H1 (cell line): Measurements from ENCODE around the gene MYRF. TPM values are rescaled to one million over a fixed set of nuclear protein-coding genes. Genes with fewer than 3 reads are reported as not detected.
A peak's percentile ranks its signal among the peaks of the same experiment; 100 is the strongest.

Source experiments
- CTCF ChIA-PET: fragments of 300-600 bp; sonication (Branson Sonifier 250); formaldehyde crosslinking; loops from one replicate; lab custom pipeline; 2021; ENCODE audit not compliant: partially characterized antibody; lab: Charles Lee
- POLR2A ChIA-PET: fragments of 300-600 bp; sonication (Branson Sonifier 250); formaldehyde crosslinking; loops from one replicate; lab custom pipeline; 2021; ENCODE audit warnings: inconsistent platforms; ENCODE audit not compliant: partially characterized antibody; lab: Charles Lee
- DNase-seq, 2 experiments: peaks; one replicate each; pipeline versions ENCODE4 v3.0.0 to v3.0.0-alpha.2; 2010 to 2022; ENCODE audit warnings: low spot score in 2 of 2, low read depth in 1 of 2, mixed read lengths in 1 of 2
- FAIRE-seq: peaks from 2 replicates; lab custom pipeline; 2011; peaks lifted over from hg19 to GRCh38; lab: Jason Lieb, UNC
- H2AFZ ChIP-seq: 2 replicates; pipeline ENCODE4 v1.8.1; 2012; ENCODE audit warnings: low read length, inconsistent platforms
- H2AK5ac ChIP-seq: 2 replicates; pipeline ENCODE4 v1.6.1; 2013; ENCODE audit warnings: low read depth, low read length
- H2BK120ac ChIP-seq: replicated peaks from 2 replicates; pipeline ENCODE3; 2013; ENCODE audit warnings: low read depth, low read length, inconsistent platforms
- H2BK12ac ChIP-seq: 2 replicates; pipeline ENCODE4 v1.6.1; 2013; ENCODE audit warnings: low read depth, low read length
- H2BK15ac ChIP-seq: 2 replicates; pipeline ENCODE4 v1.6.1; 2013; ENCODE audit warnings: low read length
- H2BK20ac ChIP-seq: 2 replicates; pipeline ENCODE4 v1.6.1; 2013; ENCODE audit warnings: low read length
- H2BK5ac ChIP-seq: 2 replicates; pipeline ENCODE4 v1.6.1; 2013; ENCODE audit warnings: low read depth, low read length
- H3K14ac ChIP-seq: 2 replicates; pipeline ENCODE4 v1.6.1; 2013; ENCODE audit warnings: inconsistent platforms; ENCODE audit not compliant: insufficient read length
- H3K18ac ChIP-seq: 2 replicates; pipeline ENCODE4 v1.6.1; 2013; ENCODE audit warnings: low read length; ENCODE audit errors: extremely low read depth
- H3K23ac ChIP-seq: 2 replicates; pipeline ENCODE4 v1.6.1; 2013; ENCODE audit warnings: inconsistent platforms; ENCODE audit not compliant: insufficient read length
- H3K23me2 ChIP-seq: 2 replicates; pipeline ENCODE4 v1.6.1; 2013; ENCODE audit warnings: low read depth, low read length
- H3K27ac ChIP-seq: 2 replicates; pipeline ENCODE4 v1.6.1; 2011; ENCODE audit warnings: low read depth, low read length, inconsistent platforms
- H3K27me3 ChIP-seq, 4 experiments: replicated peaks in 1 of 4; 1 replicate in 1 of 4; 2 replicates in 3 of 4; pipeline versions ENCODE4 v1.6.1 to v1.8.1; 2011 to 2013; ENCODE audit warnings: low read length in 3 of 4, mild to moderate bottlenecking in 3 of 4, inconsistent platforms in 2 of 4, mixed read lengths in 2 of 4, moderate library complexity in 1 of 4; ENCODE audit not compliant: control insufficient read depth in 3 of 4, insufficient read depth in 3 of 4; ENCODE audit errors: extremely low read depth in 1 of 4
- H3K36me3 ChIP-seq, 4 experiments: 2 replicates each; pipeline versions ENCODE4 v1.6.1 to v1.8.1; 2011 to 2013; ENCODE audit warnings: mild to moderate bottlenecking in 4 of 4, low read length in 3 of 4, moderate library complexity in 2 of 4, control low read depth in 1 of 4, inconsistent platforms in 1 of 4; ENCODE audit not compliant: insufficient read depth in 4 of 4, control insufficient read depth in 2 of 4
- H3K4ac ChIP-seq: replicated peaks from 2 replicates; pipeline ENCODE3; 2013; ENCODE audit warnings: low read length, low read depth, mixed read lengths, inconsistent platforms; ENCODE audit not compliant: insufficient read length
- H3K4me1 ChIP-seq, 4 experiments: replicated peaks in 1 of 4; 1 replicate in 1 of 4; 2 replicates in 3 of 4; pipeline versions ENCODE4 v1.6.1 to v1.8.1; 2011 to 2013; ENCODE audit warnings: low read length in 3 of 4, inconsistent platforms in 2 of 4, mixed read lengths in 1 of 4; ENCODE audit not compliant: insufficient read depth in 4 of 4, control insufficient read depth in 3 of 4
- H3K4me2 ChIP-seq, 2 experiments: 2 replicates each; pipeline versions ENCODE4 v1.6.1 to v1.8.1; 2011 to 2013; ENCODE audit warnings: low read depth in 2 of 2, low read length in 2 of 2, control low read depth in 1 of 2, inconsistent platforms in 1 of 2, mild to moderate bottlenecking in 1 of 2; ENCODE audit not compliant: insufficient read depth in 1 of 2
- H3K4me3 ChIP-seq, 4 experiments: fragments of 200-600, 300-600 bp in 1 of 4; sonication (generic), shearing (Covaris generic), sonication (Bioruptor Twin) in 1 of 4; 2 replicates each; pipeline versions ENCODE4 v1.5.1 to v1.8.1; 2011 to 2016; ENCODE audit warnings: low read length in 4 of 4, low read depth in 3 of 4, control low read depth in 2 of 4, inconsistent platforms in 2 of 4, mild to moderate bottlenecking in 2 of 4, mixed read lengths in 1 of 4, moderate library complexity in 1 of 4; ENCODE audit not compliant: insufficient read depth in 2 of 4; ENCODE audit errors: extremely low read depth in 1 of 4
- H3K56ac ChIP-seq: replicated peaks from 2 replicates; pipeline ENCODE3; 2013; ENCODE audit warnings: low read depth, mild to moderate bottlenecking, mixed read lengths, low read length, inconsistent platforms; ENCODE audit not compliant: insufficient read length
- H3K79me1 ChIP-seq: 2 replicates; pipeline ENCODE4 v1.6.1; 2013; ENCODE audit warnings: low read depth, low read length, control low read depth
- H3K79me2 ChIP-seq, 2 experiments: 2 replicates each; pipeline versions ENCODE4 v1.6.1 to v1.8.1; 2012 to 2013; ENCODE audit warnings: low read length in 2 of 2, mild to moderate bottlenecking in 2 of 2, inconsistent platforms in 1 of 2; ENCODE audit not compliant: insufficient read depth in 2 of 2, control insufficient read depth in 1 of 2
- H3K9ac ChIP-seq, 4 experiments: replicated peaks in 1 of 4; 1 replicate in 1 of 4; 2 replicates in 3 of 4; pipeline versions ENCODE4 v1.6.1 to v1.8.1; 2011 to 2013; ENCODE audit warnings: low read depth in 3 of 4, low read length in 3 of 4, control low read depth in 2 of 4, mild to moderate bottlenecking in 2 of 4, moderate library complexity in 2 of 4, inconsistent platforms in 1 of 4; ENCODE audit errors: extremely low read depth in 1 of 4
- H3K9me3 ChIP-seq, 2 experiments: 2 replicates each; pipeline versions ENCODE4 v1.6.1 to v1.8.1; 2012 to 2013; ENCODE audit warnings: mild to moderate bottlenecking in 2 of 2, moderate library complexity in 2 of 2, control low read depth in 1 of 2, inconsistent platforms in 1 of 2, low read depth in 1 of 2, low read length in 1 of 2, mixed read lengths in 1 of 2; ENCODE audit not compliant: insufficient read depth in 2 of 2
- H4K20me1 ChIP-seq, 2 experiments: replicated peaks in 1 of 2; 2 replicates each; pipeline versions ENCODE3 to v1.8.1; 2011 to 2013; ENCODE audit warnings: inconsistent platforms in 2 of 2, low read length in 2 of 2, mild to moderate bottlenecking in 1 of 2; ENCODE audit not compliant: insufficient read depth in 2 of 2, control insufficient read depth in 1 of 2
- H4K5ac ChIP-seq: 2 replicates; pipeline ENCODE4 v1.6.1; 2013; ENCODE audit warnings: low read length, low read depth, mixed read lengths, inconsistent platforms; ENCODE audit not compliant: insufficient read length
- H4K8ac ChIP-seq: 2 replicates; pipeline ENCODE4 v1.8.0; 2013; ENCODE audit warnings: mild to moderate bottlenecking, moderate library complexity, low read length, inconsistent platforms; ENCODE audit not compliant: insufficient read depth; ENCODE audit errors: extremely low read depth
- H4K91ac ChIP-seq: replicated peaks from 2 replicates; pipeline ENCODE3; 2013; ENCODE audit warnings: low read length, mixed read lengths, inconsistent platforms; ENCODE audit not compliant: insufficient read length
- CHD2 ChIP-seq: IDR thresholded peaks from 2 replicates; pipeline ENCODE4 v1.6.1; 2012; ENCODE audit warnings: low read length, improper control_type of control experiment
- NANOG ChIP-seq: IDR thresholded peaks from 2 replicates; pipeline ENCODE4 v1.6.1; 2011; ENCODE audit warnings: low read length, low read depth, mild to moderate bottlenecking, inconsistent platforms; ENCODE audit not compliant: insufficient read depth, poor library complexity, severe bottlenecking
- SIX5 ChIP-seq: IDR thresholded peaks from 2 replicates; pipeline ENCODE4 v1.6.1; 2011; ENCODE audit warnings: mild to moderate bottlenecking, low read depth, low read length
- SRF ChIP-seq: IDR thresholded peaks from 2 replicates; pipeline ENCODE4 v1.6.1; 2011; ENCODE audit warnings: mild to moderate bottlenecking, low read depth, low read length, moderate library complexity
- TEAD4 ChIP-seq: IDR thresholded peaks from 2 replicates; pipeline ENCODE4 v1.6.1; 2012; ENCODE audit warnings: low read depth, low read length, inconsistent platforms, mixed read lengths
- WGBS, 2 experiments: shearing (Covaris generic) in 1 of 2; methylation state at CpG; one replicate each; pipeline versions ENCODE4 v1.1.6 to v1.1.7; 2013 to 2015; ENCODE audit warnings: low lambda C conversion rate in 2 of 2, mixed read lengths in 2 of 2, inconsistent platforms in 1 of 2, low coverage in 1 of 2, missing lambda C conversion rate in 1 of 2; ENCODE audit not compliant: insufficient replicate concordance in 2 of 2, insufficient coverage in 1 of 2, insufficient read length in 1 of 2; ENCODE audit errors: extremely low coverage in 1 of 2, missing lambda C conversion rate in 1 of 2; 5-methylcytosine and 5-hydroxymethylcytosine counted together
- polyA plus RNA-seq, 7 experiments: library from polyadenylated mRNA; depleted of rRNA in 3 of 7; stranded (reverse) in 5 of 7; unstranded in 2 of 7; fragments of >200 nt in 5 of 7; fragments of 200-250 nt in 2 of 7; gene quantifications; 1 replicate in 5 of 7; 2 replicates in 1 of 7; 4 replicates in 1 of 7; pipeline versions ENCODE4 v1.2.1 to v1.2.3, GENCODE V29; 2011 to 2013; ENCODE audit warnings: missing spikeins in 2 of 7, mixed read lengths in 2 of 7
- total RNA-seq: library from RNA; stranded (reverse); fragmentation: NEBNext Ultra II Directional; extraction: Animal tissue kit (Norgen Biotek cat#: 25700); gene quantifications from 2 replicates; pipeline ENCODE4 v1.2.1, GENCODE V29; 2021

The MYRF gene
- total and polyA plus RNA-seq, 2 of the 8 experiments (the other 6 are each of a cell fraction or from before 2014, with no cell fraction given) = 6.0 to 6.1 TPM

DNA sequence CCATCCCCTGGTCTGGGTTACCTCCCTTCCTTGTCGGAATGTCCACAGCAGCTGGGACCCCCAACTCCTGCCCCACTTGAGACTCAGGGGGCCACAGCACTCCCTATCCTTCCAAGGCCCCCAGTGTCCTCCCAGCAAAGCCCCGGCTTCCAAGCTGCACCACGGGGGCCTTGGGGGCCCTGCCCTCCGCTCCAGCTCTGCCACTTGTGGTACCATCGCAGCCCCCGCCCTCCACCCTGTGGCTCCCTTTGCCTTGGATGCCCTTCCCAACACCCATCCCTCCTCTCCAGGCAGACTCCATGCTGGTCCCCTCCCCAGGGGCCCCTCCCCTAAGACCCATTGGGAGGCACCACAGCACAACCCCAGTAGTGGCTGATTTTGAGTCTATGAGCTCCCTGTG is 22.7 kb downstream of the MYRF start:
- no peak overlapping the region for H2BK12ac ChIP-seq
- H4K20me1 ChIP-seq = no peaks in the 10 kb centered on the region
- no peak overlapping the region for H2BK120ac ChIP-seq
- H3K4ac ChIP-seq = no peak overlapping the region
- no peak overlapping the region for H2AFZ ChIP-seq
- no peak overlapping the region for H4K8ac ChIP-seq
- H3K23me2 ChIP-seq = no peaks in the 10 kb centered on the region
- no peak overlapping the region for H3K56ac ChIP-seq
- no peak overlapping the region for H3K23ac ChIP-seq
- H3K9me3 ChIP-seq = no peaks in the 10 kb centered on the region
- 0 out of 2 replicates have a peak overlapping the region, but pooled peaks have one; percentile 39 for H2AK5ac ChIP-seq
- no peaks in the 10 kb centered on the region for H3K79me1 ChIP-seq
- no peak overlapping the region for H3K4me3 ChIP-seq
- no peak for DNase-seq
- H3K36me3 ChIP-seq = no peaks in the 10 kb centered on the region
- WGBS, 2 experiments = 87% methylated on average over 3 of the region's 6 CpGs; no CpG with 5 or more reads in 1 of the 2 experiments
- no peak overlapping the region for H4K91ac ChIP-seq
- no peak overlapping the region for H3K14ac ChIP-seq
- no peaks in the 10 kb centered on the region for H3K79me2 ChIP-seq
- no peak overlapping the region for H3K18ac ChIP-seq
- FAIRE-seq = no peak
- CTCF ChIA-PET = interaction anchor here (0.9 to 7.2 kb wide), 16 partner anchors 8 to 93 kb away, joined by 3 to 52 read pairs (median 4); partner anchors contain the start of genes FEN1, MYRF and TMEM258
- no peak overlapping the region for H3K9ac ChIP-seq
- POLR2A ChIA-PET = interaction anchor here (0.7 to 4.0 kb wide), 3 partner anchors 13 to 22 kb away, joined by 4 to 16 read pairs (median 6); no protein-coding TSS in a partner anchor
- no peak overlapping the region for H4K5ac ChIP-seq
- no peak overlapping the region for H2BK20ac ChIP-seq
- no peak overlapping the region for H3K27ac ChIP-seq
- H3K4me2 ChIP-seq = no peak overlapping the region
- H3K4me1 ChIP-seq = peaks cover 0 to 19% (median 10%) of the 10 kb centered on the region in 4 experiments; a peak in 6 of 7 replicates
- H2BK5ac ChIP-seq = no peak overlapping the region
- no peaks in the 10 kb centered on the region; a peak in 1 of 7 replicates for H3K27me3 ChIP-seq
- no peak overlapping the region for H2BK15ac ChIP-seq
- TF ChIP-seq CHD2 (no peak), NANOG (no peak), SRF (no peak), SIX5 (no peak), TEAD4 (no peak)
